HCT116 (cell line): ENCODE measurements around the gene ENTPD6.

Experiments used
- EZH2 ChIP-seq: fragments of 200-600 bp; sonication (generic); IDR thresholded peaks from 2 replicates; pipeline ENCODE4 v1.6.1; 2017; ENCODE audit warnings: antibody characterized with exemption, mixed run types
- ZNF274 ChIP-seq: fragments of 200-500 bp; sonication (Bioruptor generic); IDR thresholded peaks from 2 replicates; pipeline ENCODE4 v1.6.1; 2014; ENCODE audit warnings: mild to moderate bottlenecking, low read depth, low read length, inconsistent platforms

DNA sequence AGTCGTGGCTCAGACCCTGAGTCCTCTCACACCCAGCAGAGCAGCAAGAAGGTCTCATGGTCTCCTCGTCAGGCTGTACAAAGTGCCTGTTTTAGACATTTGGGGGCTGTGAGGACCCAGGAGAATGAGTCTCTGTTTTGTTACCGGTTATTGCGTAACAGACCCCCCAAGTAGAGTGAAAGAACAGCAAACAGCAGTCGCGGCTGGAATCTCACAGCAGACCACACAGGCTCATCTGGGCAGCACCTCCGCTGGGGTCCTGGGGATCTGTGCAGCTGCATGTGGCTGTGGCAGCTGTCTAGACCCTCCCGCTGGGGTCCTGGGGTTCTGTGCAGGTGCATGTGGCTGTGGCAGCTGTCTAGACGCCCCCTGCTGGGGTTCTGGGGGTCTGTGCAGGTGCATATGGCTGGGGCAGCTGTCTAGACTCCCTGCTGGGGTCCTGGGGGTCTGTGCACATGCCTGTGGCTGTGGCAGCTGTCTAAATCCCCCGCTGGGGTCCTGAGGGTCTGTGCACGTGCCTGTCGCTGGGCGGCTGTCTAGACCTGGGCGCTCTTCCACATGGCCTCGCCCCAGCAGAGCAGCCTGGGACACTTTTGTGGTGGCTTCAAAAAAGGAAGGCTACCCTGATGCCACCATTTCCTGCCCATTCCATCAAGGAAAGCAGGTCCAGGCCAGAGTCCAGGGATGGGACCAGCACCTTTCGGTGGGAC is 24.7 kb downstream of the ENTPD6 start:
- TF ChIP-seq EZH2 (no peak), ZNF274 (no peak)
